ENCODE results near the gene MYH16. TPM values are rescaled to one million over a fixed set of nuclear protein-coding genes. Genes with fewer than 3 reads are reported as not detected.
"Not testable (repeated sequence)": the region's sequence is repeated elsewhere in the genome, so short reads cannot be mapped to it uniquely, and the experiment has no call there.

MYH16 gene
- total and polyA plus RNA-seq, 4 donors = not detected

DNA sequence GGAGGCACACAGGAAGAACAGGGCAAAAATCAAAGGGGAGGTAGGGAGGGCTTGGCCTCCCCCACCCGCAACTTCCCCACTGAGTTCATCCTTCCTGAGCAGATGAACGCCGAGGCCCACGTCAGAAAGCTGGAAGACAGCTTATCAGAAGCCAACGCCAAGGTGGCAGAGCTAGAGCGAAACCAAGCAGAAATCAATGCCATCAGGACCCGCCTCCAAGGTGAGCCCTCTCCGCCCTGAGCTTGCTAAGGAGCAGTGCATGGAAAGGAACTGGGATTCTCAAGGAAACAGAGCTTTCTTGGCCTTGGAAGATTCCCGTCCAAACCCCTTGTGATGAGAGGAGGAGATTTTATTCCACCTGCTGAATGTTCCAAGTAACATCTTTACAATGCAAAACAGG, 16.5 kb downstream of the MYH16 start:
- Histone ChIP-seq H3K27me3 (ENCODE audit: control insufficient read depth in 4 of 4, insufficient read depth in 4 of 4, low read length in 3 of 4) (no peaks in the 10 kb centered on the region), H3K9me3 (ENCODE audit: control insufficient read depth in 4 of 4, low read length in 3 of 4) (no peaks in the 10 kb centered on the region), H3K9ac (ENCODE audit: low read depth in 1 of 2, low read length in 2 of 2) (no peak overlapping the region), H3K27ac (ENCODE audit: low read depth in 1 of 2, low read length in 2 of 2) (no peak overlapping the region), H3K4me1 (ENCODE audit: control insufficient read depth in 4 of 4, insufficient read depth in 4 of 4, low read length in 3 of 4) (no peaks in the 10 kb centered on the region), H3K36me3 (ENCODE audit: control insufficient read depth in 4 of 4, insufficient read depth in 3 of 4, low read depth in 1 of 4, low read length in 3 of 4) (no peaks in the 10 kb centered on the region), H3K4me3 (ENCODE audit: low read depth in 1 of 3, low read length in 3 of 3) (no peak overlapping the region)
- WGBS = 84% methylated on average over 9 of the region's 9 CpGs
- TF ChIP-seq JUND (IDR thresholded peaks at IDR 0.05) (no peak), FOXA1 (IDR thresholded peaks at IDR 0.05) (no peak), GABPA (IDR thresholded peaks at IDR 0.05 in 1 of 2, conservative IDR thresholded peaks at IDR 0.05 in 1 of 2) (no peak), HNF4G (IDR thresholded peaks at IDR 0.05) (no peak)
- DNase-seq (ENCODE audit: low spot score) = no peak

DNA sequence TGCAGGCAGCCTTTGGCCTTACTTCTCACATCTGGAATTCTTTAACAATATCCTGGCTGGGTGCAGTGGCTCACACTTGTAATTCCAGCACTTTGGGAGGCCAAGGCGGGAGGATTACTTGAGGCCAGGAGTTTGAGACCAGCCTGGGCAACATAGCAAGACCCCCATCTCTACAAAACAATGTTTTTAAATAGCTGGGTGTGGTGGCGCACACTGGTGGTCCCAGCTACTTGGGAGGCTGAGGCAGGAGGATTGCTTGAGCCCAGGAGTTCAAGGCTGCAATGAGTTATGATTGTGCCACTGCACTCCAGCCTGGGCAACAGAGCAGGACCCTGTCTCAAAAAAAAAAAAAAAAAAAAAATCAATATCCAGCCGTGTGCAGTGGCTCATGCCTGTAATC, 17.5 kb downstream of the MYH16 start:
- not testable (repeated sequence) for H3K9ac ChIP-seq (ENCODE audit: low read depth in 1 of 2, low read length in 2 of 2); H3K4me1 ChIP-seq (ENCODE audit: control insufficient read depth in 4 of 4, insufficient read depth in 4 of 4, low read length in 3 of 4)
- WGBS = 91% methylated on average over 3 of the region's 3 CpGs

DNA sequence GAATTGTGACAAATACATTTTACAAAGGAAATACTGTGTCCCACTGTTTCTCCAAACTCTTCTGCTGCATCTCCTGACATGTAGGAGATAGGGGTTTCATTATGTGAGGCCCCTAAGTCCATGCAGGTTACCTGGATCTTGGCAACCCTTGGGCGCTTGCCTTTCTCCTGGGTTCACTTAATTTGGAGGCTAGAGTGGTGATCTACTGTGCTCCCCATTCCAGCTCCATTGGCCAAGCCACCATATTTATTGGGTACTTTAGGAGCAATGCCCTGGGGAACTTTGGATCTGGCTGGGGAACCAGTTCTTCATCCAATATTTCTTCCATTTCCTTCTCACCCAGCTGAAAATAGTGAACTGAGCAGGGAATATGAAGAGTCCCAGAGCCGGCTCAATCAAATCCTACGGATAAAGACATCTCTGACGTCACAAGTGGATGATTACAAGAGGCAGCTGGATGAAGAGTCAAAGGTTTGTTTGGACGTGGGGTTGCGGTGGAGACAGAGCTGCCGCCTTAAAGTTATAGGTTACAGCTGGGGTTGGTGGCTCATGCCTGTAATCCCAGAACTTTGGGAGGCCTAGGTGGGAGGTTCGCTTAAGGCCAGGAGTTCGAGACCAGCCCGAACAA, 18.5 kb downstream of the MYH16 start:
- H3K4me3 ChIP-seq (ENCODE audit: low read depth in 1 of 3, low read length in 3 of 3) = no peak overlapping the region
- no peak overlapping the region for H3K9ac ChIP-seq (ENCODE audit: low read depth in 1 of 2, low read length in 2 of 2)
- no peaks in the 10 kb centered on the region for H3K9me3 ChIP-seq (ENCODE audit: control insufficient read depth in 4 of 4, low read length in 3 of 4)
- H3K36me3 ChIP-seq (ENCODE audit: control insufficient read depth in 4 of 4, insufficient read depth in 3 of 4, low read depth in 1 of 4, low read length in 3 of 4) = no peaks in the 10 kb centered on the region
- no peaks in the 10 kb centered on the region for H3K4me1 ChIP-seq (ENCODE audit: control insufficient read depth in 4 of 4, insufficient read depth in 4 of 4, low read length in 3 of 4)
- no peaks in the 10 kb centered on the region for H3K27me3 ChIP-seq (ENCODE audit: control insufficient read depth in 4 of 4, insufficient read depth in 4 of 4, low read length in 3 of 4)
- no peak for DNase-seq (ENCODE audit: low spot score)
- no peak overlapping the region for H3K27ac ChIP-seq (ENCODE audit: low read depth in 1 of 2, low read length in 2 of 2)
- TF ChIP-seq, protein P1, sequence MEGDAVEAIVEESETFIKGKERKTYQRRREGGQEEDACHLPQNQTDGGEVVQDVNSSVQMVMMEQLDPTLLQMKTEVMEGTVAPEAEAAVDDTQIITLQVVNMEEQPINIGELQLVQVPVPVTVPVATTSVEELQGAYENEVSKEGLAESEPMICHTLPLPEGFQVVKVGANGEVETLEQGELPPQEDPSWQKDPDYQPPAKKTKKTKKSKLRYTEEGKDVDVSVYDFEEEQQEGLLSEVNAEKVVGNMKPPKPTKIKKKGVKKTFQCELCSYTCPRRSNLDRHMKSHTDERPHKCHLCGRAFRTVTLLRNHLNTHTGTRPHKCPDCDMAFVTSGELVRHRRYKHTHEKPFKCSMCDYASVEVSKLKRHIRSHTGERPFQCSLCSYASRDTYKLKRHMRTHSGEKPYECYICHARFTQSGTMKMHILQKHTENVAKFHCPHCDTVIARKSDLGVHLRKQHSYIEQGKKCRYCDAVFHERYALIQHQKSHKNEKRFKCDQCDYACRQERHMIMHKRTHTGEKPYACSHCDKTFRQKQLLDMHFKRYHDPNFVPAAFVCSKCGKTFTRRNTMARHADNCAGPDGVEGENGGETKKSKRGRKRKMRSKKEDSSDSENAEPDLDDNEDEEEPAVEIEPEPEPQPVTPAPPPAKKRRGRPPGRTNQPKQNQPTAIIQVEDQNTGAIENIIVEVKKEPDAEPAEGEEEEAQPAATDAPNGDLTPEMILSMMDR (IDR thresholded peaks at IDR 0.05; ENCODE audit: low read depth, low read length, missing input control) = no peak
- TF ChIP-seq, protein P2, sequence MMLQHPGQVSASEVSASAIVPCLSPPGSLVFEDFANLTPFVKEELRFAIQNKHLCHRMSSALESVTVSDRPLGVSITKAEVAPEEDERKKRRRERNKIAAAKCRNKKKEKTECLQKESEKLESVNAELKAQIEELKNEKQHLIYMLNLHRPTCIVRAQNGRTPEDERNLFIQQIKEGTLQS (IDR thresholded peaks at IDR 0.05) = no peak
- TF ChIP-seq NR2F2 (IDR thresholded peaks at IDR 0.05) = no peak
- no peak for TF ChIP-seq HNF4G (IDR thresholded peaks at IDR 0.05)
- TF ChIP-seq, protein P3, sequence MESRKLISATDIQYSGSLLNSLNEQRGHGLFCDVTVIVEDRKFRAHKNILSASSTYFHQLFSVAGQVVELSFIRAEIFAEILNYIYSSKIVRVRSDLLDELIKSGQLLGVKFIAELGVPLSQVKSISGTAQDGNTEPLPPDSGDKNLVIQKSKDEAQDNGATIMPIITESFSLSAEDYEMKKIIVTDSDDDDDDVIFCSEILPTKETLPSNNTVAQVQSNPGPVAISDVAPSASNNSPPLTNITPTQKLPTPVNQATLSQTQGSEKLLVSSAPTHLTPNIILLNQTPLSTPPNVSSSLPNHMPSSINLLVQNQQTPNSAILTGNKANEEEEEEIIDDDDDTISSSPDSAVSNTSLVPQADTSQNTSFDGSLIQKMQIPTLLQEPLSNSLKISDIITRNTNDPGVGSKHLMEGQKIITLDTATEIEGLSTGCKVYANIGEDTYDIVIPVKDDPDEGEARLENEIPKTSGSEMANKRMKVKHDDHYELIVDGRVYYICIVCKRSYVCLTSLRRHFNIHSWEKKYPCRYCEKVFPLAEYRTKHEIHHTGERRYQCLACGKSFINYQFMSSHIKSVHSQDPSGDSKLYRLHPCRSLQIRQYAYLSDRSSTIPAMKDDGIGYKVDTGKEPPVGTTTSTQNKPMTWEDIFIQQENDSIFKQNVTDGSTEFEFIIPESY (IDR thresholded peaks at IDR 0.05) = no peak
- TF ChIP-seq EGR1 (IDR thresholded peaks at IDR 0.05; ENCODE audit: low read depth in 2 of 2) = no peak
- no peak for TF ChIP-seq JUND (IDR thresholded peaks at IDR 0.05)
- TF ChIP-seq, protein P4, sequence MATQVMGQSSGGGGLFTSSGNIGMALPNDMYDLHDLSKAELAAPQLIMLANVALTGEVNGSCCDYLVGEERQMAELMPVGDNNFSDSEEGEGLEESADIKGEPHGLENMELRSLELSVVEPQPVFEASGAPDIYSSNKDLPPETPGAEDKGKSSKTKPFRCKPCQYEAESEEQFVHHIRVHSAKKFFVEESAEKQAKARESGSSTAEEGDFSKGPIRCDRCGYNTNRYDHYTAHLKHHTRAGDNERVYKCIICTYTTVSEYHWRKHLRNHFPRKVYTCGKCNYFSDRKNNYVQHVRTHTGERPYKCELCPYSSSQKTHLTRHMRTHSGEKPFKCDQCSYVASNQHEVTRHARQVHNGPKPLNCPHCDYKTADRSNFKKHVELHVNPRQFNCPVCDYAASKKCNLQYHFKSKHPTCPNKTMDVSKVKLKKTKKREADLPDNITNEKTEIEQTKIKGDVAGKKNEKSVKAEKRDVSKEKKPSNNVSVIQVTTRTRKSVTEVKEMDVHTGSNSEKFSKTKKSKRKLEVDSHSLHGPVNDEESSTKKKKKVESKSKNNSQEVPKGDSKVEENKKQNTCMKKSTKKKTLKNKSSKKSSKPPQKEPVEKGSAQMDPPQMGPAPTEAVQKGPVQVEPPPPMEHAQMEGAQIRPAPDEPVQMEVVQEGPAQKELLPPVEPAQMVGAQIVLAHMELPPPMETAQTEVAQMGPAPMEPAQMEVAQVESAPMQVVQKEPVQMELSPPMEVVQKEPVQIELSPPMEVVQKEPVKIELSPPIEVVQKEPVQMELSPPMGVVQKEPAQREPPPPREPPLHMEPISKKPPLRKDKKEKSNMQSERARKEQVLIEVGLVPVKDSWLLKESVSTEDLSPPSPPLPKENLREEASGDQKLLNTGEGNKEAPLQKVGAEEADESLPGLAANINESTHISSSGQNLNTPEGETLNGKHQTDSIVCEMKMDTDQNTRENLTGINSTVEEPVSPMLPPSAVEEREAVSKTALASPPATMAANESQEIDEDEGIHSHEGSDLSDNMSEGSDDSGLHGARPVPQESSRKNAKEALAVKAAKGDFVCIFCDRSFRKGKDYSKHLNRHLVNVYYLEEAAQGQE (IDR thresholded peaks at IDR 0.05) = no peak
- no peak for TF ChIP-seq SP1 (IDR thresholded peaks at IDR 0.05)
- TF ChIP-seq TAF1 (conservative IDR thresholded peaks at IDR 0.05) = no peak
- WGBS = 70% methylated on average over 10 of the region's 10 CpGs

More for the DNA sequence above, 17.5 kb downstream of the MYH16 start:
- not testable (repeated sequence) for H3K9me3 ChIP-seq (ENCODE audit: control insufficient read depth in 4 of 4, low read length in 3 of 4); H3K4me3 ChIP-seq (ENCODE audit: low read depth in 1 of 3, low read length in 3 of 3); H3K36me3 ChIP-seq (ENCODE audit: control insufficient read depth in 4 of 4, insufficient read depth in 3 of 4, low read depth in 1 of 4, low read length in 3 of 4); H3K27ac ChIP-seq (ENCODE audit: low read depth in 1 of 2, low read length in 2 of 2); H3K27me3 ChIP-seq (ENCODE audit: control insufficient read depth in 4 of 4, insufficient read depth in 4 of 4, low read length in 3 of 4); DNase-seq (ENCODE audit: low spot score)
